Cardiac muscle cell (in vitro differentiated cells and primary cell): Measurements from ENCODE around the gene RSPH9. TPM values are rescaled to one million over a fixed set of nuclear protein-coding genes. Genes with fewer than 3 reads are reported as not detected.
A peak's percentile ranks its signal among the peaks of the same experiment; 100 is the strongest.

Source experiments
- DNase-seq, 2 donors: peaks; one replicate each; pipeline versions ENCODE4 v3.0.0 to v3.0.0-alpha.2; 2010 to 2017; ENCODE audit warnings: low read depth in 1 of 2, low spot score in 1 of 2
- H3K27ac ChIP-seq: fragments of 200-600 bp; sonication (generic); 2 replicates; pipeline ENCODE4 v1.5.1; 2016
- H3K27me3 ChIP-seq: fragments of 200-600 bp; sonication (generic); 2 replicates; pipeline ENCODE4 v1.6.0; 2016; ENCODE audit warnings: control low read depth
- H3K36me3 ChIP-seq: fragments of 200-600 bp; sonication (generic); 2 replicates; pipeline ENCODE4 v1.5.1; 2016; ENCODE audit warnings: control low read depth
- H3K4me1 ChIP-seq: fragments of 200-600 bp; sonication (generic); 2 replicates; pipeline ENCODE4 v1.8.1; 2017; ENCODE audit warnings: low read depth, mild to moderate bottlenecking, mixed run types
- H3K4me3 ChIP-seq: fragments of 200-600 bp; sonication (generic); 2 replicates; pipeline ENCODE4 v1.5.1; 2016; ENCODE audit warnings: mild to moderate bottlenecking
- H3K9me3 ChIP-seq: fragments of 200-600 bp; sonication (generic); 2 replicates; pipeline ENCODE4 v1.5.1; 2017; ENCODE audit warnings: low read depth, mild to moderate bottlenecking, control low read depth
- polyA plus RNA-seq: library from polyadenylated mRNA; unstranded; fragments of >200 nt; fragmentation: Nextera tagmentation; extraction: Ambion mirVana; gene quantifications from 2 replicates; pipeline ENCODE4 v1.2.1, GENCODE V29; 2016
- total RNA-seq: library from RNA; depleted of rRNA; stranded (reverse); fragments of >200 nt; gene quantifications from 2 replicates; pipeline ENCODE4 v1.2.3, GENCODE V29; 2016
- TF ChIP-seq, protein P1 (sequence below): IDR thresholded peaks from 2 replicates; pipeline ENCODE4 v1.5.1; 2012; ENCODE audit warnings: low read depth, mild to moderate bottlenecking, low read length

RSPH9 gene
- total and polyA plus RNA-seq, 2 experiments from 2014 or later: 2.9 to 5.8 TPM

DNA sequence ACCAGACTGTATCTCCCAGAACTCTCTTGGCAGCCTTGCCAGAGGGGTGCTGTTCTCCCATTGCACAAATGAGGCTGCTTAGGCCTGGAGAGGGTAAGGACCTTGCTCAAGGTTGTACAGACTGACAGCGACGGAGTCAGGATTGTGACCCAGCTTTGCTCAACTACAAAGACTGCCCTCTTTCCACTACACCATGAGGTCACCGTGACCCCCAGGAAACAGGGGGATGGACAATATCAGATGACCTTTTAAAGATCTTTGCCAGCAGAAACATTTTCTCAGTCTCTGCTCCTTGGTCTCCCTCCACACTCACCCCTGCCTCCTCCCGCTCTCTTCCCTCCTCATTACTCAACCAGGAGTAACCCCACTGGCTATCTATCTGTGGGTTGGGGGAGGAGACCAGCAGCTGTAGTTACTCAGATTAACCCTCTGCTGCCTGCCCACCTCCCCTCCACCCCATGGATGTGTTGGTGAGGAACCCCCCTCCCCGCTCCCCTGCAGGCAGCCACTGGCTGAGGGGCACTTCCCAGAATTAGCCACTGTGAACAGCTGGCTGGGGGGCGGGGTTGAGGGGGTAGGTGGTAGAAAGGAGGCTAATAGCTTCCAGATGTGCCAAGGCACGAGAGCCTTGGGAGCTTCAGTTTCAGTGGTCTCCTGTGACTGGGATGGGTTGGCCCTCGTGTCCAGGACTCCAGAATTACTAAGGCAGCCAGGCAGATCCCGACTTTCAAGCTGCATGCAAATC lies 69.6 kb downstream of the RSPH9 start:
- Histone ChIP-seq H3K4me1 (peaks cover 6% of the 10 kb centered on the region), H3K27ac (peak overlapping the region; percentile 5), H3K9me3 (no peaks in the 10 kb centered on the region), H3K4me3 (no peak overlapping the region), H3K27me3 (no peaks in the 10 kb centered on the region), H3K36me3 (no peaks in the 10 kb centered on the region)
- peak in 1 of 2 donors; percentile 83 for DNase-seq
- TF ChIP-seq, protein P1, sequence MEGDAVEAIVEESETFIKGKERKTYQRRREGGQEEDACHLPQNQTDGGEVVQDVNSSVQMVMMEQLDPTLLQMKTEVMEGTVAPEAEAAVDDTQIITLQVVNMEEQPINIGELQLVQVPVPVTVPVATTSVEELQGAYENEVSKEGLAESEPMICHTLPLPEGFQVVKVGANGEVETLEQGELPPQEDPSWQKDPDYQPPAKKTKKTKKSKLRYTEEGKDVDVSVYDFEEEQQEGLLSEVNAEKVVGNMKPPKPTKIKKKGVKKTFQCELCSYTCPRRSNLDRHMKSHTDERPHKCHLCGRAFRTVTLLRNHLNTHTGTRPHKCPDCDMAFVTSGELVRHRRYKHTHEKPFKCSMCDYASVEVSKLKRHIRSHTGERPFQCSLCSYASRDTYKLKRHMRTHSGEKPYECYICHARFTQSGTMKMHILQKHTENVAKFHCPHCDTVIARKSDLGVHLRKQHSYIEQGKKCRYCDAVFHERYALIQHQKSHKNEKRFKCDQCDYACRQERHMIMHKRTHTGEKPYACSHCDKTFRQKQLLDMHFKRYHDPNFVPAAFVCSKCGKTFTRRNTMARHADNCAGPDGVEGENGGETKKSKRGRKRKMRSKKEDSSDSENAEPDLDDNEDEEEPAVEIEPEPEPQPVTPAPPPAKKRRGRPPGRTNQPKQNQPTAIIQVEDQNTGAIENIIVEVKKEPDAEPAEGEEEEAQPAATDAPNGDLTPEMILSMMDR: no peak

DNA sequence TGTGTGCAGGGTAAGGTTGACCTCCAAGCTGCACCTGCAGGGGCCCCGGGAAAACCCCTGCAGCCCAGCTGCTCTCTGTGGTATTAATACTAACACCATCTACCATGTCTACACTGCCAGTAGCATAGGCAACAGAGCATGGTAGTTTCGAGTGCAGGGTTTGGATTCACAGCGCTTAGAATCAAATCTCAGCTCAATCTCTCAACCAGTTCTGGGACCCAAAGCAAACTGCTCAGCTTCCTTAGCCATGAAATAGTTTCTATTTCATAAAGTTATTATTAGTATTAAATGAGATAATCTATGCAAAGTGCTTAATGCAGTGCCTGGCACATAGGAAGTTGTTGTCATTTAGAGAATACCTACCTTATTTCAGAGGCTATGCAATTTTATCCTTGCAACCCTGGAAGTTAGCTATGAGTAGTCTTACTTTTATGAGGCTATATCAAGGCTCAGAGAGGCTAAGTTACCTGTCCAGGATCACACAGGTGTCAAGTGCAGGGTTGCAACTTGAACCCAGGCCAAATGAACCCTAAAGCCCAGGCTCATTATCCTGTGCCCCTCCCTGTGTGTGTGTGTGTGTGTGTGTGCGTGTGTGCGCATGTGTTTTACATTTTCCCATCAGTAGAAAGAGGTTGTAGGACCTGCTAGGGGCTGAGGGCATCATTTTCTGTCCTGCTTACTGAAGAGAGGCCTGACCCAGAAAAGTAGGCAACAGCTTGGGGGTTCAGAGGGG lies 70.4 kb downstream of the RSPH9 start:
- H3K27me3 ChIP-seq: no peaks in the 10 kb centered on the region
- H3K4me1 ChIP-seq: peaks cover 6% of the 10 kb centered on the region
- H3K36me3 ChIP-seq: no peaks in the 10 kb centered on the region
- no peak overlapping the region for H3K27ac ChIP-seq
- TF ChIP-seq, protein P1: no peak
- H3K9me3 ChIP-seq: no peaks in the 10 kb centered on the region
- H3K4me3 ChIP-seq: no peak overlapping the region
- DNase-seq: no peak

DNA sequence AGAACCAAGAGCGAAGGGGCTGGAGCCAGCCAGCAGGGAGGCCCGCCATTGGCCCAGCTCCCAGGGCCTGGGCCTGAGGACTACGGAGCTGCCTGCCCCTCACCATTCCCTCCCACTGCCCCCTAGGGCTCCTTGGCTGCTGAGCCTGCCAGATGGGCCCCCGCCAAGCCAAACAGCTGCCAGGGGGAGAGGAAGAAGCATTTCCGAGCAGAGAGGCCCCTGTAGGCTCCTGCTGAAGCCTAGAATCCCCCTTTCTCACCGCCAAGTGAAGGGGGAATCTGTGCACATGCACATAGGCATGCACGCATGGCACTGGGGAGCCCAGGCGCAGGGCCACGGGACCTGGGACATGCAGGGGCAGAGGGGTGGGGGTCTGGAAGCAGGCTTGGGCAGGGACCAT lies 71.3 kb downstream of the RSPH9 start:
- no peaks in the 10 kb centered on the region for H3K9me3 ChIP-seq
- DNase-seq: peak in 1 of 2 donors; percentile 89
- H3K4me3 ChIP-seq: no peak overlapping the region
- no peaks in the 10 kb centered on the region for H3K36me3 ChIP-seq
- peaks cover 6% of the 10 kb centered on the region for H3K4me1 ChIP-seq
- no peak overlapping the region for H3K27ac ChIP-seq
- TF ChIP-seq, protein P1: no peak
- no peaks in the 10 kb centered on the region for H3K27me3 ChIP-seq

DNA sequence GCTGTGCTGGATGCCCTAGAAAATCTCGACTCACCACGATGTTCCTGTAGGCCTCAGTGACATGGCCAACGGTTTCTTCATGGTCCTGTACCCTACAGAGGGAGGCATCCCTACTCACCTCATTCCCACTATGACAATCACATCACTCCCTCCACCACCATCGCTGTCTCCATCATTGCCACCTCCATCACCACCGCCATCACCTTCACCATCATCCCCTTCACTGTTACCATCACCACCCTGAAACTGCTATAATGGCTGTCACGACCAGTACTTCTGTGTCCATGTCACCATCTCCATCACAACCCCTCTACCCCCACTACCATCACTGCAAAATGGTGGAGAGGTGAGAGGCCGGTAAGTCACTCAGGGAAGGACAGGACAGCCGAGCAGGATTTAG lies 72.6 kb downstream of the RSPH9 start:
- no peak overlapping the region for H3K4me3 ChIP-seq
- H3K36me3 ChIP-seq: no peaks in the 10 kb centered on the region
- peaks cover 6% of the 10 kb centered on the region for H3K4me1 ChIP-seq
- no peak for DNase-seq
- no peaks in the 10 kb centered on the region for H3K9me3 ChIP-seq
- TF ChIP-seq, protein P1: no peak
- H3K27me3 ChIP-seq: no peaks in the 10 kb centered on the region
- no peak overlapping the region for H3K27ac ChIP-seq

DNA sequence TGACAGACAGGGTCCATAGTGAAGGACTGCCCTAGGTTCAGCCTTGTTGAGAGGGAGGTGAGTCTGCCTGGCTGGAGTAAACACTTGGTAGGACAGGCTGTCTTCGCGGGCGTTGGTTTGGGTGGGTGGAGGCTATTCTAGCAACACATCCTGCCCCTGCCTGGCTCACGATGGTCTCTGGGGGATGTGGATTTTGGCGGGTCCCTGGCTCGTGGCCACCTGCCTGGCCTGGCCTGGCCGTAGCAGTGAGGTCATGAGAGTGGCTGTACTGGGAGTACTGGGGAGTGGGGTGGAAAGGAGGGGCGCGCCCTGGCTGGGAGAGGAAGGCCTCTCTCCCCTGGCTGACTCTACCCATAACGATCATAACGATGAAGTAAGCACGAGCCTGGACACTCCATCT lies 73.0 kb downstream of the RSPH9 start:
- Histone ChIP-seq H3K27me3 (no peaks in the 10 kb centered on the region), H3K9me3 (no peaks in the 10 kb centered on the region), H3K4me1 (peaks cover 6% of the 10 kb centered on the region), H3K27ac (no peak overlapping the region), H3K36me3 (no peaks in the 10 kb centered on the region), H3K4me3 (no peak overlapping the region)
- TF ChIP-seq, protein P1: no peak
- no peak for DNase-seq
